ENCODE measurements around the gene C16orf87. TPM values are rescaled to one million over a fixed set of nuclear protein-coding genes. Genes with fewer than 3 reads are reported as not detected.

Gene C16orf87
- 5.8 to 7.2 TPM (median 6.7 TPM) in 5 replicates for total RNA-seq (2022; extraction: Qiagen RNA extraction)

DNA sequence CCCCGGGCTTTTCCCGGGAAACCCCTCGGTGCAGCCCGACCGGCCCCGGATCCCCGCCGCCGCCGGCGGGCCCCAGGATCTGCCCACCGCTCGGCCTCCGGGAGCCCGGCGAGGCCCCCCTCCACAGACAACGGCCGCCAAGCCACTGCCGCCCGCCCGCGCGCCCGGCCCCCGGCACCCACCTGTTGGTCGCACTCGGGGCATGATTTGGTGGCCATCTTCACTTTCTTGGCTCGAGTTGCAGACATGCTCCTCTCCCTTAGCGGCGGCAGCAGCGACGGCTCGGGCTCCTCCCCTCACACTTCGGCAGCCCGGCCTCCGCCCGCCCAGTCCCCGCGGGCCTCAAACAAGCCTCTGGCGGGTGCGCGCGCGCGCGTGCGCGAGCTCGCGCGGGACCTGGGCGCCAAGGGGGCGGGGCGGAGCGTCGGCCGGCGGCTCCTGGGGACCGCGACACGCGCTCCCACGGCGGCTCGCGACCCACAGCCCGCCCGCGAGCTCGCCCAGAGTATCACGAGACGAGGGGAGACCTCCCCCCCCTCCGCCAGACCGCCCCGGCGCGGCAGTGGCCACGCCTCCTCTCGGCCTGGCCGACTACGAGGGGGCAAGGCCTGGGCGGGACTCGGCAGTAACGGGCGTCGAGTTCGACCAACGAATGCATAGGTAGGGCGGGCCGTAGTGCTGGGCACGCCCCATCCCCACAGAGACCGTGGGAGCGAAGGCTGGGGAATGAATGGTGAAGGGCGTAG is at the start of gene C16orf87:
Gene C16orf87, minus strand, starts transcription at position 279 of the 746 bp plus-strand sequence. Its CDS starts 31 bp downstream, at position 248.

GRCh38 chr16:46747777-46748651 is 83.0 kb downstream of the C16orf87 start, which contains the start of gene MYLK3:
TSS of gene MYLK3 (minus strand) at chr16:46748344. CDS start at chr16:46748193, 151 bp downstream.

Other genes starting within 250 kb of the C16orf87 start
- gene SHCBP1, start 209.8 kb downstream of the C16orf87 start, total RNA-seq (2022; extraction: Qiagen RNA extraction) = 31.7 to 45.2 TPM (median 36.2 TPM) in 5 replicates
- 78.0 to 103 TPM (median 80.1 TPM) in 5 replicates for gene VPS35, start 142.0 kb downstream of the C16orf87 start, total RNA-seq (2022; extraction: Qiagen RNA extraction)
- gene ORC6, start 141.5 kb downstream of the C16orf87 start, total RNA-seq (2022; extraction: Qiagen RNA extraction) = 41.4 to 46.6 TPM (median 43.0 TPM) in 5 replicates
- gene MYLK3, start 82.8 kb downstream of the C16orf87 start, total RNA-seq (2022; extraction: Qiagen RNA extraction) = 0.01 to 0.10 TPM (median 0.02 TPM) in 5 replicates
- gene GPT2, start 53.2 kb upstream of the C16orf87 start, total RNA-seq (2022; extraction: Qiagen RNA extraction) = 10.1 to 12.4 TPM (median 11.1 TPM) in 5 replicates
- 67.1 to 81.3 TPM (median 72.1 TPM) in 5 replicates for gene DNAJA2, start 142.5 kb upstream of the C16orf87 start, total RNA-seq (2022; extraction: Qiagen RNA extraction)